SU-DHL-6 (cell line): ENCODE measurements around the gene GOLGB1.

Experiments used
- H2AFZ ChIP-seq: fragments of 200-600 bp; sonication (generic); 2 replicates; pipeline ENCODE4 v1.6.1; 2014; ENCODE audit warnings: low read depth, mild to moderate bottlenecking, moderate library complexity, mixed read lengths, antibody characterized with exemption, low read length; ENCODE audit not compliant: severe bottlenecking
- H3F3A ChIP-seq: fragments of 200-600 bp; shearing (Covaris generic); 2 replicates; pipeline ENCODE4 v1.6.0; 2016; ENCODE audit warnings: antibody characterized with exemption, mild to moderate bottlenecking; ENCODE audit not compliant: insufficient read depth
- H3K27ac ChIP-seq: fragments of 200-600 bp; sonication (generic); 2 replicates; pipeline ENCODE4 v1.5.1; 2016; ENCODE audit warnings: low read depth, mild to moderate bottlenecking, low read length, moderate library complexity, mixed read lengths
- H3K27me3 ChIP-seq: fragments of 200-600 bp; sonication (generic), shearing (Covaris generic); 2 replicates; pipeline ENCODE4 v1.6.0; 2014; ENCODE audit warnings: mild to moderate bottlenecking, low read length
- H3K36me3 ChIP-seq: fragments of 200-600 bp; sonication (generic); 2 replicates; pipeline ENCODE4 v1.6.1; 2014; ENCODE audit warnings: mild to moderate bottlenecking, low read length, mixed read lengths
- H3K4me2 ChIP-seq: fragments of 300-600, 200-600 bp; shearing (Covaris generic), sonication (generic); 2 replicates; pipeline ENCODE4 v1.6.0; 2014; ENCODE audit warnings: low read length, low read depth, mild to moderate bottlenecking; ENCODE audit not compliant: poor library complexity, severe bottlenecking
- H3K4me3 ChIP-seq: fragments of 200-600 bp; sonication (generic); 2 replicates; pipeline ENCODE4 v1.5.1; 2014; ENCODE audit warnings: antibody characterized with exemption, low read length, mild to moderate bottlenecking, mixed read lengths; ENCODE audit not compliant: insufficient read depth, poor library complexity, severe bottlenecking
- H3K79me2 ChIP-seq: fragments of 200-600 bp; sonication (generic); 2 replicates; pipeline ENCODE4 v1.6.1; 2014; ENCODE audit warnings: mild to moderate bottlenecking, low read length, moderate library complexity; ENCODE audit not compliant: insufficient read depth
- H3K9ac ChIP-seq: fragments of 200-600 bp; sonication (generic); 2 replicates; pipeline ENCODE4 v1.7.0; 2014; ENCODE audit warnings: mild to moderate bottlenecking, low read length
- H3K9me2 ChIP-seq: fragments of 200-600 bp; sonication (generic); replicated peaks from 2 replicates; pipeline ENCODE4 v1.6.1; 2014; ENCODE audit warnings: low read length; ENCODE audit not compliant: insufficient read depth
- H3K9me3 ChIP-seq: fragments of 200-600 bp; sonication (generic); 2 replicates; pipeline ENCODE4 v1.6.1; 2014; ENCODE audit warnings: low read length, mixed read lengths; ENCODE audit not compliant: insufficient read depth
- H4K20me1 ChIP-seq: fragments of 200-600 bp; sonication (generic); 2 replicates; pipeline ENCODE4 v1.6.1; 2014; ENCODE audit warnings: low read depth, mild to moderate bottlenecking, antibody characterized with exemption, low read length, moderate library complexity, mixed read lengths
- CTCF ChIP-seq: fragments of 200-600 bp; sonication (generic); IDR thresholded peaks from one replicate; pipeline ENCODE4 v1.5.1; 2017; ENCODE audit warnings: antibody characterized with exemption, mild to moderate bottlenecking, low read length, moderate library complexity; ENCODE audit not compliant: insufficient read depth, poor library complexity, severe bottlenecking
- EZH2phosphoT487 ChIP-seq: fragments of 200-600 bp; sonication (generic), shearing (Covaris generic); conservative IDR thresholded peaks from 2 replicates; pipeline ENCODE4 v1.6.1; 2018; ENCODE audit warnings: mild to moderate bottlenecking, antibody characterized with exemption, low read length, moderate library complexity, mixed read lengths

The GOLGB1 gene

GRCh38 chr3:121759541-121760202 is 10.1 kb upstream of the GOLGB1 start:
- Histone ChIP-seq H3K79me2 (no peaks in the 10 kb centered on the region), H2AFZ (no peak overlapping the region), H4K20me1 (no peaks in the 10 kb centered on the region), H3K9me3 (no peaks in the 10 kb centered on the region), H3K36me3 (no peaks in the 10 kb centered on the region), H3K4me3 (no peak overlapping the region), H3K9ac (no peak overlapping the region), H3K27ac (no peak overlapping the region), H3K27me3 (no peaks in the 10 kb centered on the region), H3K9me2 (no peaks in the 10 kb centered on the region), H3K4me2 (no peak overlapping the region), H3F3A (no peaks in the 10 kb centered on the region)
- TF ChIP-seq CTCF (no peak), EZH2phosphoT487 (no peak)

GRCh38 chr3:121758727-121759450 is 9.3 kb upstream of the GOLGB1 start:
- no peaks in the 10 kb centered on the region for H4K20me1 ChIP-seq
- H3K9me3 ChIP-seq, result no peaks in the 10 kb centered on the region
- no peaks in the 10 kb centered on the region for H3F3A ChIP-seq
- no peak overlapping the region for H3K27ac ChIP-seq
- TF ChIP-seq EZH2phosphoT487 (no peak), CTCF (no peak)
- no peak overlapping the region for H3K4me3 ChIP-seq
- no peak overlapping the region for H2AFZ ChIP-seq
- H3K4me2 ChIP-seq, result no peak overlapping the region
- no peak overlapping the region for H3K9ac ChIP-seq
- no peaks in the 10 kb centered on the region for H3K9me2 ChIP-seq
- no peaks in the 10 kb centered on the region for H3K79me2 ChIP-seq
- H3K36me3 ChIP-seq, result no peaks in the 10 kb centered on the region
- H3K27me3 ChIP-seq, result no peaks in the 10 kb centered on the region

GRCh38 chr3:121757812-121758545 is 8.4 kb upstream of the GOLGB1 start:
- no peak overlapping the region for H3K4me3 ChIP-seq

More at GRCh38 chr3:121757812-121758545, 8.4 kb upstream of the GOLGB1 start:
- H3F3A ChIP-seq, result no peaks in the 10 kb centered on the region
- no peak overlapping the region for H3K4me2 ChIP-seq
- H3K9ac ChIP-seq, result no peak overlapping the region
- no peak overlapping the region for H2AFZ ChIP-seq
- no peaks in the 10 kb centered on the region for H3K79me2 ChIP-seq
- no peaks in the 10 kb centered on the region for H3K9me3 ChIP-seq
- no peaks in the 10 kb centered on the region for H3K9me2 ChIP-seq
- H3K36me3 ChIP-seq, result no peaks in the 10 kb centered on the region
- TF ChIP-seq EZH2phosphoT487, result no peak
- no peak for TF ChIP-seq CTCF
- no peak overlapping the region for H3K27ac ChIP-seq
- no peaks in the 10 kb centered on the region for H4K20me1 ChIP-seq
- H3K27me3 ChIP-seq, result no peaks in the 10 kb centered on the region
